CD14-positive monocyte (primary cell): ENCODE data around the gene SASS6. TPM values are rescaled to one million over a fixed set of nuclear protein-coding genes. Genes with fewer than 3 reads are reported as not detected.

Source experiments
- DNase-seq, 3 donors: peaks; one replicate each; pipeline ENCODE4 v3.0.0-alpha.2; 2011 to 2022
- H2AFZ ChIP-seq: 2 replicates; pipeline ENCODE4 v1.6.0; 2012; ENCODE audit warnings: mild to moderate bottlenecking, low read depth, low read length, inconsistent platforms; ENCODE audit not compliant: insufficient read depth, poor library complexity, severe bottlenecking
- H3K27ac ChIP-seq, 2 donors: 1 replicate in 1 of 2; 2 replicates in 1 of 2; pipeline ENCODE4 v1.5.1; 2012 to 2013; ENCODE audit warnings: low read length in 2 of 2, control low read depth in 1 of 2, inconsistent platforms in 1 of 2, low read depth in 1 of 2, mild to moderate bottlenecking in 1 of 2
- H3K27me3 ChIP-seq, 2 donors: one replicate each; pipeline versions ENCODE4 v1.6.0 to v1.6.1; 2011 to 2013; ENCODE audit warnings: low read length in 2 of 2; ENCODE audit not compliant: control insufficient read depth in 2 of 2, insufficient read depth in 2 of 2
- H3K36me3 ChIP-seq, 2 donors: replicated peaks in 1 of 2; 1 replicate in 1 of 2; 2 replicates in 1 of 2; pipeline versions ENCODE4 v1.5.1 to v1.6.1; 2012 to 2013; ENCODE audit warnings: low read length in 2 of 2, control low read depth in 1 of 2, inconsistent platforms in 1 of 2, mild to moderate bottlenecking in 1 of 2; ENCODE audit not compliant: insufficient read depth in 2 of 2, control insufficient read depth in 1 of 2
- H3K4me1 ChIP-seq, 2 donors: 1 replicate in 1 of 2; 2 replicates in 1 of 2; pipeline versions ENCODE4 v1.5.1 to v1.6.1; 2012 to 2013; ENCODE audit warnings: low read length in 2 of 2, control low read depth in 1 of 2, inconsistent platforms in 1 of 2, mild to moderate bottlenecking in 1 of 2, moderate library complexity in 1 of 2; ENCODE audit not compliant: insufficient read depth in 2 of 2, control insufficient read depth in 1 of 2
- H3K4me2 ChIP-seq: replicated peaks from 2 replicates; pipeline ENCODE3; 2012; ENCODE audit warnings: low read length, moderate library complexity, mild to moderate bottlenecking; ENCODE audit not compliant: poor library complexity, severe bottlenecking; ENCODE audit errors: extremely low read depth
- H3K4me3 ChIP-seq, 3 experiments: fragments of 200-600 bp in 1 of 3; sonication (generic) in 1 of 3; replicated peaks in 1 of 3; 1 replicate in 2 of 3; 2 replicates in 1 of 3; pipeline ENCODE4 v1.5.1; 2011 to 2013; ENCODE audit warnings: low read length in 3 of 3, mild to moderate bottlenecking in 3 of 3, control low read depth in 2 of 3, low read depth in 2 of 3, inconsistent platforms in 1 of 3, moderate library complexity in 1 of 3
- H3K79me2 ChIP-seq: 2 replicates; pipeline ENCODE4 v1.6.0; 2012; ENCODE audit warnings: mild to moderate bottlenecking, control low read depth, inconsistent platforms, low read length, moderate library complexity; ENCODE audit not compliant: insufficient read depth
- H3K9ac ChIP-seq: 2 replicates; pipeline ENCODE4 v1.6.0; 2017; ENCODE audit warnings: low read length, mild to moderate bottlenecking; ENCODE audit not compliant: insufficient read depth, poor library complexity, severe bottlenecking
- H3K9me3 ChIP-seq, 2 donors: replicated peaks in 1 of 2; 1 replicate in 1 of 2; 2 replicates in 1 of 2; pipeline versions ENCODE4 v1.5.1 to v1.6.1; 2012 to 2013; ENCODE audit warnings: low read length in 2 of 2, control low read depth in 1 of 2; ENCODE audit not compliant: control insufficient read depth in 1 of 2, insufficient read depth in 1 of 2
- H4K20me1 ChIP-seq: 2 replicates; pipeline ENCODE4 v1.6.0; 2012; ENCODE audit warnings: mild to moderate bottlenecking, low read length, control low read depth, moderate library complexity; ENCODE audit not compliant: insufficient read depth
- H3K27ac Mint-ChIP-seq, 7 donors: one replicate each; pipeline ENCODE4 v1.8.0; 2020; ENCODE audit warnings: mild to moderate bottlenecking in 7 of 7, mixed read lengths in 7 of 7, moderate library complexity in 6 of 7, inconsistent platforms in 2 of 7
- H3K27me3 Mint-ChIP-seq, 3 donors: one replicate each; pipeline ENCODE4 v1.8.0; 2021 to 2022; ENCODE audit warnings: low read depth in 3 of 3, mild to moderate bottlenecking in 3 of 3, mixed read lengths in 3 of 3, moderate library complexity in 3 of 3, inconsistent platforms in 1 of 3
- H3K36me3 Mint-ChIP-seq, 2 donors: one replicate each; pipeline ENCODE4 v1.8.0; 2020; ENCODE audit warnings: mixed read lengths in 2 of 2, inconsistent platforms in 1 of 2, mild to moderate bottlenecking in 1 of 2
- H3K4me1 Mint-ChIP-seq: one replicate; pipeline ENCODE4 v1.8.0; 2020; ENCODE audit warnings: mild to moderate bottlenecking, mixed read lengths
- H3K4me3 Mint-ChIP-seq, 2 donors: one replicate each; pipeline ENCODE4 v1.8.0; 2020; ENCODE audit warnings: mild to moderate bottlenecking in 2 of 2, mixed read lengths in 2 of 2, moderate library complexity in 1 of 2
- H3K9me3 Mint-ChIP-seq, 7 donors: one replicate each; pipeline ENCODE4 v1.8.0; 2020 to 2022; ENCODE audit warnings: mixed read lengths in 7 of 7, mild to moderate bottlenecking in 6 of 7, moderate library complexity in 6 of 7, inconsistent platforms in 2 of 7
- CTCF ChIP-seq: fragments of 200-600 bp; IDR thresholded peaks from one replicate; pipeline ENCODE4 v1.8.0; 2022; ENCODE audit warnings: antibody characterized with exemption, mild to moderate bottlenecking
- WGBS: methylation state at CpG from one replicate; pipeline ENCODE4 v1.1.5; 2013; ENCODE audit warnings: missing lambda C conversion rate; ENCODE audit not compliant: insufficient coverage; 5-methylcytosine and 5-hydroxymethylcytosine counted together
- intact Hi-C, 2 donors: fragments of 100-400 bp; cut with micrococcal nuclease; formaldehyde crosslinking; loops; one replicate each; pipeline versions ENCODE4 v1.15.0 to v1.15.1; 2023
- polyA plus RNA-seq, 3 donors: library from polyadenylated mRNA; depleted of rRNA in 1 of 3; unstranded in 2 of 3; stranded (reverse) in 1 of 3; fragments of 300-500 nt in 2 of 3; fragments of >200 nt in 1 of 3; fragmentation: Illumina TruSeq in 2 of 3; gene quantifications; 1 replicate in 2 of 3; 2 replicates in 1 of 3; pipeline ENCODE4 v1.2.3, GENCODE V29; 2012 to 2021

SASS6 gene
- polyA plus RNA-seq, 3 donors: 0.53 to 0.98 (median 0.93) TPM

DNA sequence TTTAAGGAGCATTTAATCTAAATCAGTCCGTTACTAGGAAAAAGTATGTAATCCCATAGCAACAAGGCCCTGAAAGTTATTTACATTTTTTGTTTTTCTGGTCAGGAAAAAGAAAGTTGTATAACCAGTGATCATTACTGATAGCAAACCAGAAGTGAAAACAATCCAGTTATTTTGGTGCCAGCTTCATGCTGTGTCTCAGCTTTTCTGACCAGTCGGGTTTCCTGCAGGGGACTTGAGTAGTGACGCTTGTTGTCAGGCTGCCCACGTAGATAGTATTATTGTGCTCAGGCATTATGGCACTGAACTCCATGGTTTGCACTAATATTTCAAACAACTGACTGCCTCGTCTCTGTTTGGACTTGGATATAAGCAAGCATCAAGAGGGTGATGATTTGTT, 55.2 kb downstream of the SASS6 start:
- H3K79me2 ChIP-seq: no peaks in the 10 kb centered on the region
- H3K4me3 Mint-ChIP-seq: no peak overlapping the region
- H3K36me3 Mint-ChIP-seq: peaks cover 75 to 80% of the 10 kb centered on the region in 2 donors
- intact Hi-C loops: no loop called here
- DNase-seq: no peak
- H3K9ac ChIP-seq: no peak overlapping the region
- H3K4me2 ChIP-seq: no peak overlapping the region
- peaks cover 0 to 2% (median 0%) of the 10 kb centered on the region in 7 donors for H3K9me3 Mint-ChIP-seq
- no peak overlapping the region for H3K27ac ChIP-seq
- peaks cover 0 to 2% (median 0%) of the 10 kb centered on the region in 3 donors for H3K27me3 Mint-ChIP-seq
- no peaks in the 10 kb centered on the region for H3K4me1 ChIP-seq
- no peak overlapping the region for H3K4me3 ChIP-seq
- peaks cover 74 to 99% of the 10 kb centered on the region in 2 donors for H3K36me3 ChIP-seq
- no peak for TF ChIP-seq CTCF
- no peak overlapping the region for H2AFZ ChIP-seq
- H3K27ac Mint-ChIP-seq: peak overlapping the region in 1 of 7 donors; percentile 42
- no peaks in the 10 kb centered on the region for H3K27me3 ChIP-seq
- WGBS: 90% methylated on average over 2 of the region's 5 CpGs
- H3K9me3 ChIP-seq: no peaks in the 10 kb centered on the region
- no peaks in the 10 kb centered on the region for H4K20me1 ChIP-seq
- H3K4me1 Mint-ChIP-seq: no peaks in the 10 kb centered on the region

DNA sequence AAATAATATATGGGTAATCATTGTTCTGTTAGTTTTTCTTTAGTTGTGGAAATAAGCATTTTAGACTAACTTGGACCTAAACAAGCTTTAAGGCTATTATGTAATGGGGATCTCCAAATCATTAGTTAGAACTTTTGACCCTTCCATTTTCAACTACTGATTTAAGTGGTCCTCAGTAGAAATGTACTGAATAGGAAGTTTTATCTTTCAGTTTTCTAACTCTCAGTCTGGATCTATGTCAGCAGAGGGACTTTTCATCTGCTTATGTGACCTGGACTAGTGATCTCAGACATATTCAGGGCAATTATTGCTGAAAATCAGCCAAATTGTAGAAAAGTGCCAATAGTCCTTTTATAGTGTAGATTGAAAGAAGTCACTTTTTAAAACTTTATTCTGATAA, 56.0 kb downstream of the SASS6 start:
- Mint-ChIP-seq H3K36me3 (peaks cover 76 to 84% of the 10 kb centered on the region in 2 donors), H3K9me3 (peaks cover 0 to 2% (median 0%) of the 10 kb centered on the region in 7 donors), H3K4me3 (no peak overlapping the region), H3K27me3 (peaks cover 0 to 2% (median 0%) of the 10 kb centered on the region in 3 donors), H3K27ac (no peak overlapping the region), H3K4me1 (no peaks in the 10 kb centered on the region)
- H3K4me1 ChIP-seq: no peaks in the 10 kb centered on the region
- peaks cover 4% of the 10 kb centered on the region for H4K20me1 ChIP-seq
- no peak overlapping the region for H3K9ac ChIP-seq
- H3K4me3 ChIP-seq: no peak overlapping the region
- H3K27ac ChIP-seq: no peak overlapping the region
- peaks cover 74 to 99% of the 10 kb centered on the region in 2 donors for H3K36me3 ChIP-seq
- intact Hi-C loops: no loop called here
- no peak overlapping the region for H2AFZ ChIP-seq
- no peak for DNase-seq
- H3K79me2 ChIP-seq: no peaks in the 10 kb centered on the region
- no peak for TF ChIP-seq CTCF
- no peaks in the 10 kb centered on the region for H3K9me3 ChIP-seq
- H3K27me3 ChIP-seq: no peaks in the 10 kb centered on the region
- no peak overlapping the region for H3K4me2 ChIP-seq
